H1 (cell line): ENCODE results near the gene ADAM19. TPM values are rescaled to one million over a fixed set of nuclear protein-coding genes. Genes with fewer than 3 reads are reported as not detected.

Experiments used
- CTCF ChIA-PET: fragments of 300-600 bp; sonication (Branson Sonifier 250); formaldehyde crosslinking; loops from one replicate; lab custom pipeline; 2021; ENCODE audit not compliant: partially characterized antibody; lab: Charles Lee
- POLR2A ChIA-PET: fragments of 300-600 bp; sonication (Branson Sonifier 250); formaldehyde crosslinking; loops from one replicate; lab custom pipeline; 2021; ENCODE audit warnings: inconsistent platforms; ENCODE audit not compliant: partially characterized antibody; lab: Charles Lee
- DNase-seq, 2 experiments: peaks; one replicate each; pipeline versions ENCODE4 v3.0.0 to v3.0.0-alpha.2; 2010 to 2022; ENCODE audit warnings: low spot score in 2 of 2, low read depth in 1 of 2, mixed read lengths in 1 of 2
- FAIRE-seq: peaks from 2 replicates; lab custom pipeline; 2011; peaks lifted over from hg19 to GRCh38; lab: Jason Lieb, UNC
- H2AFZ ChIP-seq: 2 replicates; pipeline ENCODE4 v1.8.1; 2012; ENCODE audit warnings: low read length, inconsistent platforms
- H2AK5ac ChIP-seq: 2 replicates; pipeline ENCODE4 v1.6.1; 2013; ENCODE audit warnings: low read depth, low read length
- H2BK120ac ChIP-seq: replicated peaks from 2 replicates; pipeline ENCODE3; 2013; ENCODE audit warnings: low read depth, low read length, inconsistent platforms
- H2BK12ac ChIP-seq: 2 replicates; pipeline ENCODE4 v1.6.1; 2013; ENCODE audit warnings: low read depth, low read length
- H2BK15ac ChIP-seq: 2 replicates; pipeline ENCODE4 v1.6.1; 2013; ENCODE audit warnings: low read length
- H2BK20ac ChIP-seq: 2 replicates; pipeline ENCODE4 v1.6.1; 2013; ENCODE audit warnings: low read length
- H2BK5ac ChIP-seq: 2 replicates; pipeline ENCODE4 v1.6.1; 2013; ENCODE audit warnings: low read depth, low read length
- H3K14ac ChIP-seq: 2 replicates; pipeline ENCODE4 v1.6.1; 2013; ENCODE audit warnings: inconsistent platforms; ENCODE audit not compliant: insufficient read length
- H3K18ac ChIP-seq: 2 replicates; pipeline ENCODE4 v1.6.1; 2013; ENCODE audit warnings: low read length; ENCODE audit errors: extremely low read depth
- H3K23ac ChIP-seq: 2 replicates; pipeline ENCODE4 v1.6.1; 2013; ENCODE audit warnings: inconsistent platforms; ENCODE audit not compliant: insufficient read length
- H3K23me2 ChIP-seq: 2 replicates; pipeline ENCODE4 v1.6.1; 2013; ENCODE audit warnings: low read depth, low read length
- H3K27ac ChIP-seq: 2 replicates; pipeline ENCODE4 v1.6.1; 2011; ENCODE audit warnings: low read depth, low read length, inconsistent platforms
- H3K27me3 ChIP-seq, 4 experiments: replicated peaks in 1 of 4; 1 replicate in 1 of 4; 2 replicates in 3 of 4; pipeline versions ENCODE4 v1.6.1 to v1.8.1; 2011 to 2013; ENCODE audit warnings: low read length in 3 of 4, mild to moderate bottlenecking in 3 of 4, inconsistent platforms in 2 of 4, mixed read lengths in 2 of 4, moderate library complexity in 1 of 4; ENCODE audit not compliant: control insufficient read depth in 3 of 4, insufficient read depth in 3 of 4; ENCODE audit errors: extremely low read depth in 1 of 4
- H3K36me3 ChIP-seq, 4 experiments: 2 replicates each; pipeline versions ENCODE4 v1.6.1 to v1.8.1; 2011 to 2013; ENCODE audit warnings: mild to moderate bottlenecking in 4 of 4, low read length in 3 of 4, moderate library complexity in 2 of 4, control low read depth in 1 of 4, inconsistent platforms in 1 of 4; ENCODE audit not compliant: insufficient read depth in 4 of 4, control insufficient read depth in 2 of 4
- H3K4ac ChIP-seq: replicated peaks from 2 replicates; pipeline ENCODE3; 2013; ENCODE audit warnings: low read length, low read depth, mixed read lengths, inconsistent platforms; ENCODE audit not compliant: insufficient read length
- H3K4me1 ChIP-seq, 4 experiments: replicated peaks in 1 of 4; 1 replicate in 1 of 4; 2 replicates in 3 of 4; pipeline versions ENCODE4 v1.6.1 to v1.8.1; 2011 to 2013; ENCODE audit warnings: low read length in 3 of 4, inconsistent platforms in 2 of 4, mixed read lengths in 1 of 4; ENCODE audit not compliant: insufficient read depth in 4 of 4, control insufficient read depth in 3 of 4
- H3K4me2 ChIP-seq, 2 experiments: 2 replicates each; pipeline versions ENCODE4 v1.6.1 to v1.8.1; 2011 to 2013; ENCODE audit warnings: low read depth in 2 of 2, low read length in 2 of 2, control low read depth in 1 of 2, inconsistent platforms in 1 of 2, mild to moderate bottlenecking in 1 of 2; ENCODE audit not compliant: insufficient read depth in 1 of 2
- H3K4me3 ChIP-seq, 4 experiments: fragments of 200-600, 300-600 bp in 1 of 4; sonication (generic), shearing (Covaris generic), sonication (Bioruptor Twin) in 1 of 4; 2 replicates each; pipeline versions ENCODE4 v1.5.1 to v1.8.1; 2011 to 2016; ENCODE audit warnings: low read length in 4 of 4, low read depth in 3 of 4, control low read depth in 2 of 4, inconsistent platforms in 2 of 4, mild to moderate bottlenecking in 2 of 4, mixed read lengths in 1 of 4, moderate library complexity in 1 of 4; ENCODE audit not compliant: insufficient read depth in 2 of 4; ENCODE audit errors: extremely low read depth in 1 of 4
- H3K56ac ChIP-seq: replicated peaks from 2 replicates; pipeline ENCODE3; 2013; ENCODE audit warnings: low read depth, mild to moderate bottlenecking, mixed read lengths, low read length, inconsistent platforms; ENCODE audit not compliant: insufficient read length
- H3K79me1 ChIP-seq: 2 replicates; pipeline ENCODE4 v1.6.1; 2013; ENCODE audit warnings: low read depth, low read length, control low read depth
- H3K79me2 ChIP-seq, 2 experiments: 2 replicates each; pipeline versions ENCODE4 v1.6.1 to v1.8.1; 2012 to 2013; ENCODE audit warnings: low read length in 2 of 2, mild to moderate bottlenecking in 2 of 2, inconsistent platforms in 1 of 2; ENCODE audit not compliant: insufficient read depth in 2 of 2, control insufficient read depth in 1 of 2
- H3K9ac ChIP-seq, 4 experiments: replicated peaks in 1 of 4; 1 replicate in 1 of 4; 2 replicates in 3 of 4; pipeline versions ENCODE4 v1.6.1 to v1.8.1; 2011 to 2013; ENCODE audit warnings: low read depth in 3 of 4, low read length in 3 of 4, control low read depth in 2 of 4, mild to moderate bottlenecking in 2 of 4, moderate library complexity in 2 of 4, inconsistent platforms in 1 of 4; ENCODE audit errors: extremely low read depth in 1 of 4
- H3K9me3 ChIP-seq, 2 experiments: 2 replicates each; pipeline versions ENCODE4 v1.6.1 to v1.8.1; 2012 to 2013; ENCODE audit warnings: mild to moderate bottlenecking in 2 of 2, moderate library complexity in 2 of 2, control low read depth in 1 of 2, inconsistent platforms in 1 of 2, low read depth in 1 of 2, low read length in 1 of 2, mixed read lengths in 1 of 2; ENCODE audit not compliant: insufficient read depth in 2 of 2
- H4K20me1 ChIP-seq, 2 experiments: replicated peaks in 1 of 2; 2 replicates each; pipeline versions ENCODE3 to v1.8.1; 2011 to 2013; ENCODE audit warnings: inconsistent platforms in 2 of 2, low read length in 2 of 2, mild to moderate bottlenecking in 1 of 2; ENCODE audit not compliant: insufficient read depth in 2 of 2, control insufficient read depth in 1 of 2
- H4K5ac ChIP-seq: 2 replicates; pipeline ENCODE4 v1.6.1; 2013; ENCODE audit warnings: low read length, low read depth, mixed read lengths, inconsistent platforms; ENCODE audit not compliant: insufficient read length
- H4K8ac ChIP-seq: 2 replicates; pipeline ENCODE4 v1.8.0; 2013; ENCODE audit warnings: mild to moderate bottlenecking, moderate library complexity, low read length, inconsistent platforms; ENCODE audit not compliant: insufficient read depth; ENCODE audit errors: extremely low read depth
- H4K91ac ChIP-seq: replicated peaks from 2 replicates; pipeline ENCODE3; 2013; ENCODE audit warnings: low read length, mixed read lengths, inconsistent platforms; ENCODE audit not compliant: insufficient read length
- ASH2L ChIP-seq: fragments of 200-600, 300-600 bp; sonication (generic); IDR thresholded peaks from one replicate; pipeline ENCODE4 v1.7.1; 2017; ENCODE audit warnings: low read length
- BRCA1 ChIP-seq: IDR thresholded peaks from 2 replicates; pipeline ENCODE4 v1.6.1; 2012; ENCODE audit warnings: low read depth, low read length, improper control_type of control experiment
- CHD1 ChIP-seq: IDR thresholded peaks from 2 replicates; pipeline ENCODE4 v1.6.1; 2012; ENCODE audit warnings: low read depth, low read length, improper control_type of control experiment
- CTCF ChIP-seq, 3 experiments: IDR thresholded peaks; 1 replicate in 2 of 3; 2 replicates in 1 of 3; pipeline versions ENCODE4 v1.5.1 to v1.6.1; 2011; ENCODE audit warnings: low read length in 3 of 3, mild to moderate bottlenecking in 3 of 3, inconsistent platforms in 2 of 3, low read depth in 1 of 3, moderate library complexity in 1 of 3; ENCODE audit not compliant: insufficient read depth in 1 of 3; ENCODE audit errors: control extremely low read depth in 1 of 3
- GTF2F1 ChIP-seq: IDR thresholded peaks from 2 replicates; pipeline ENCODE4 v1.6.1; 2012; ENCODE audit warnings: low read depth, low read length, improper control_type of control experiment, borderline replicate concordance
- KDM1A ChIP-seq: fragments of 200-600, 300-600 bp; sonication (generic); IDR thresholded peaks from 2 replicates; pipeline ENCODE4 v1.7.1; 2016; ENCODE audit warnings: mild to moderate bottlenecking, low read length, borderline replicate concordance
- KDM5A ChIP-seq: fragments of 200-600 bp; IDR thresholded peaks from 2 replicates; pipeline ENCODE4 v1.7.1; 2012; ENCODE audit warnings: mild to moderate bottlenecking, low read length, inconsistent platforms, mixed read lengths
- RXRA ChIP-seq: IDR thresholded peaks from 2 replicates; pipeline ENCODE4 v1.6.1; 2011; ENCODE audit warnings: low read depth, mild to moderate bottlenecking, low read length, moderate library complexity; ENCODE audit not compliant: insufficient read depth
- SRF ChIP-seq: IDR thresholded peaks from 2 replicates; pipeline ENCODE4 v1.6.1; 2011; ENCODE audit warnings: mild to moderate bottlenecking, low read depth, low read length, moderate library complexity
- SUZ12 ChIP-seq: fragments of 200-600 bp; sonication (generic); IDR thresholded peaks from 2 replicates; pipeline ENCODE4 v1.6.1; 2012; ENCODE audit warnings: mild to moderate bottlenecking, inconsistent platforms, low read length, moderate library complexity, mixed read lengths
- TAF1 ChIP-seq: IDR thresholded peaks from 2 replicates; pipeline ENCODE4 v1.6.1; 2011; ENCODE audit warnings: mild to moderate bottlenecking, low read depth, low read length
- TEAD4 ChIP-seq: IDR thresholded peaks from 2 replicates; pipeline ENCODE4 v1.6.1; 2012; ENCODE audit warnings: low read depth, low read length, inconsistent platforms, mixed read lengths
- WGBS, 2 experiments: shearing (Covaris generic) in 1 of 2; methylation state at CpG; one replicate each; pipeline versions ENCODE4 v1.1.6 to v1.1.7; 2013 to 2015; ENCODE audit warnings: low lambda C conversion rate in 2 of 2, mixed read lengths in 2 of 2, inconsistent platforms in 1 of 2, low coverage in 1 of 2, missing lambda C conversion rate in 1 of 2; ENCODE audit not compliant: insufficient replicate concordance in 2 of 2, insufficient coverage in 1 of 2, insufficient read length in 1 of 2; ENCODE audit errors: extremely low coverage in 1 of 2, missing lambda C conversion rate in 1 of 2; 5-methylcytosine and 5-hydroxymethylcytosine counted together
- polyA plus RNA-seq, 7 experiments: library from polyadenylated mRNA; depleted of rRNA in 3 of 7; stranded (reverse) in 5 of 7; unstranded in 2 of 7; fragments of >200 nt in 5 of 7; fragments of 200-250 nt in 2 of 7; gene quantifications; 1 replicate in 5 of 7; 2 replicates in 1 of 7; 4 replicates in 1 of 7; pipeline versions ENCODE4 v1.2.1 to v1.2.3, GENCODE V29; 2011 to 2013; ENCODE audit warnings: missing spikeins in 2 of 7, mixed read lengths in 2 of 7
- total RNA-seq: library from RNA; stranded (reverse); fragmentation: NEBNext Ultra II Directional; extraction: Animal tissue kit (Norgen Biotek cat#: 25700); gene quantifications from 2 replicates; pipeline ENCODE4 v1.2.1, GENCODE V29; 2021

The ADAM19 gene
- total and polyA plus RNA-seq, 2 of the 8 experiments (the other 6 are each of a cell fraction or from before 2014, with no cell fraction given) = 6.5 to 22.7 TPM

GRCh38 chr5:157494178-157494832 is 81.3 kb downstream of the ADAM19 start:
- H3K27me3 ChIP-seq = no peaks in the 10 kb centered on the region
- H3K23me2 ChIP-seq = peaks cover 3% of the 10 kb centered on the region; the same call in 1 of the 2 replicates
- FAIRE-seq (no peak), DNase-seq (no peak)
- H3K14ac ChIP-seq = no peak overlapping the region
- ChIA-PET POLR2A (no interaction called here), CTCF (interaction anchor here (0.6 kb wide), 1 partner anchor 10 kb away, joined by 3 read pairs; no protein-coding TSS in a partner anchor)
- no peaks in the 10 kb centered on the region for H3K79me1 ChIP-seq
- no peaks in the 10 kb centered on the region for H3K79me2 ChIP-seq
- H3K23ac ChIP-seq = no peak overlapping the region
- no peak overlapping the region for H3K4ac ChIP-seq
- no peak overlapping the region for H3K4me3 ChIP-seq
- no peaks in the 10 kb centered on the region for H3K9me3 ChIP-seq
- no peak overlapping the region for H4K8ac ChIP-seq
- no peak overlapping the region for H3K18ac ChIP-seq
- no peak overlapping the region for H2BK5ac ChIP-seq
- no peak overlapping the region for H2BK20ac ChIP-seq
- no peak overlapping the region for H3K9ac ChIP-seq
- no peak overlapping the region for H2BK120ac ChIP-seq
- 91% methylated on average over 5 of the region's 5 CpGs; no CpG with 5 or more reads in 1 of the 2 experiments for WGBS, 2 experiments
- H3K4me1 ChIP-seq = no peaks in the 10 kb centered on the region
- H2BK12ac ChIP-seq = no peak overlapping the region
- no peak overlapping the region for H3K56ac ChIP-seq
- no peak overlapping the region for H4K5ac ChIP-seq
- peaks cover 0 to 4% (median 0%) of the 10 kb centered on the region in 4 experiments; a peak in 1 of 8 replicates for H3K36me3 ChIP-seq
- no peak overlapping the region for H3K27ac ChIP-seq
- H4K91ac ChIP-seq = no peak overlapping the region
- no peak overlapping the region for H2AFZ ChIP-seq
- H2AK5ac ChIP-seq = no peak overlapping the region
- no peaks in the 10 kb centered on the region for H4K20me1 ChIP-seq
- no peak overlapping the region for H3K4me2 ChIP-seq
- no peak overlapping the region for H2BK15ac ChIP-seq
- TF ChIP-seq TAF1 = no peak
- TF ChIP-seq KDM5A = no peak
- TF ChIP-seq GTF2F1 = no peak
- TF ChIP-seq SUZ12 = no peak
- TF ChIP-seq KDM1A = no peak
- TF ChIP-seq CHD1 = no peak
- TF ChIP-seq CTCF (IDR thresholded peaks at IDR 0.05; ENCODE audit: control extremely low read depth in 1 of 3, insufficient read depth in 1 of 3, low read depth in 1 of 3, low read length in 3 of 3) = no peak
- no peak for TF ChIP-seq TEAD4
- no peak for TF ChIP-seq ASH2L
- no peak for TF ChIP-seq RXRA
- TF ChIP-seq SRF = no peak
- TF ChIP-seq BRCA1 = no peak
